Pancreas (tissue), 10 donors: ENCODE results near the gene ZBED2. TPM values are rescaled to one million over a fixed set of nuclear protein-coding genes. Genes with fewer than 3 reads are reported as not detected.
"Not testable (repeated sequence)": the region's sequence is repeated elsewhere in the genome, so short reads cannot be mapped to it uniquely, and the experiment has no call there.

Experiments
- ATAC-seq, 4 donors: fragments of 200-7000 bp; cut with Tn5 transposase; one replicate each; pipeline versions ENCODE4 v1.8.0 to v1.9.1; 2020; ENCODE audit warnings: mild to moderate bottlenecking in 4 of 4, moderate library complexity in 4 of 4
- DNase-seq, 6 donors: peaks; one replicate each; pipeline ENCODE4 v3.0.0-alpha.2; 2020
- FAIRE-seq: peaks from 2 replicates; lab custom pipeline; 2012; peaks lifted over from hg19 to GRCh38; lab: Jason Lieb, UNC
- H3K27ac ChIP-seq, 4 donors: fragments of 200-600 bp; sonication (generic); 1 replicate in 3 of 4; 2 replicates in 1 of 4; pipeline versions ENCODE4 v1.5.0 to v1.8.0; 2020
- H3K27me3 ChIP-seq, 4 donors: fragments of 200-600 bp; one replicate each; pipeline ENCODE4 v1.8.0; 2021
- H3K36me3 ChIP-seq, 3 donors: fragments of 200-600 bp; sonication (generic) in 1 of 3; one replicate each; pipeline versions ENCODE4 v1.5.0 to v1.8.0; 2020 to 2021
- H3K4me1 ChIP-seq, 3 donors: fragments of 200-600 bp; one replicate each; pipeline ENCODE4 v1.8.0; 2021
- H3K4me3 ChIP-seq, 4 donors: fragments of 200-600 bp; sonication (generic) in 2 of 4; one replicate each; pipeline versions ENCODE4 v1.5.0 to v1.8.0; 2020 to 2021
- H3K9me3 ChIP-seq, 4 donors: fragments of 200-600 bp; one replicate each; pipeline ENCODE4 v1.8.0; 2021
- CTCF ChIP-seq, 4 donors: fragments of 200-600 bp; sonication (generic) in 3 of 4; IDR thresholded peaks; one replicate each; pipeline versions ENCODE4 v1.5.0 to v1.8.0; 2021; ENCODE audit warnings: antibody characterized with exemption in 4 of 4
- WGBS, 2 donors: extraction: QIAGEN DNeasy Blood & Tissue Kit; methylation state at CpG; one replicate each; pipeline ENCODE4 v1.1.7; 2013; 5-methylcytosine and 5-hydroxymethylcytosine counted together
- intact Hi-C, 3 donors: fragments of 100-400 bp; cut with DNase I; formaldehyde crosslinking; loops; one replicate each; pipeline versions ENCODE4 v1.11.1 to v1.14.2; 2022
- polyA plus RNA-seq, 2 donors: library from polyadenylated mRNA; stranded (reverse); fragments of 200-250 nt; gene quantifications; one replicate each; pipeline ENCODE4 v1.2.3, GENCODE V29; 2013
- total RNA-seq, 6 donors: library from RNA; stranded (reverse); fragmentation: NEBNext Ultra II Directional in 4 of 6; extraction: Animal tissue kit (Norgen Biotek cat#: 25700) in 4 of 6; gene quantifications; one replicate each; pipeline versions ENCODE4 v1.2.1 to v1.2.4, GENCODE V29; 2021 to 2023
- donor health status: healthy with polysubstance abuse.
- donor health status: DM: no; HTN: no; CAD: no; lungs with moderate emphysema.
- donor health status: DM: no; HTN: no; CAD: no.
- donor health status: control.
- donor health status: control.
- donor health status: Bipolar disorder and iron deficiency.
- donor health status: DM: yes; HTN: yes; CAD: no.
- donor health status: DM: no; HTN: no; CAD: no.
- donor health status: DM: no; HTN: no; CAD: no.
- donor health status: DM: yes; HTN: yes; CAD: no.

ZBED2 gene
- total and polyA plus RNA-seq, 8 donors, result 0.02 to 0.22 TPM; not detected in 6

GRCh38 chr3:111571282-111571681 is 23.9 kb downstream of the ZBED2 start:
- DNase-seq (no peak), FAIRE-seq (no peak), ATAC-seq (no peak)
- 67 to 77% methylated on average over 1 of the region's 1 CpG for WGBS, 2 donors
- Histone ChIP-seq H3K27ac (no peak overlapping the region), H3K4me3 (no peak overlapping the region), H3K36me3 (no peaks in the 10 kb centered on the region), H3K9me3 (no peaks in the 10 kb centered on the region), H3K27me3 (no peaks in the 10 kb centered on the region), H3K4me1 (no peaks in the 10 kb centered on the region)
- intact Hi-C loops, result no loop called here
- TF ChIP-seq CTCF (IDR thresholded peaks at IDR 0.05), result no peak

GRCh38 chr3:111570404-111571030 is 24.6 kb downstream of the ZBED2 start:
- H3K4me3 ChIP-seq, result no peak overlapping the region
- H3K27ac ChIP-seq, result no peak overlapping the region
- no peaks in the 10 kb centered on the region for H3K27me3 ChIP-seq
- H3K4me1 ChIP-seq, result no peaks in the 10 kb centered on the region
- no peaks in the 10 kb centered on the region for H3K36me3 ChIP-seq
- intact Hi-C loops, result no loop called here
- no peak for ATAC-seq
- no peak for DNase-seq
- 79 to 83% methylated on average over 12 of the region's 12 CpGs for WGBS, 2 donors
- no peak for TF ChIP-seq CTCF (IDR thresholded peaks at IDR 0.05)
- no peak for FAIRE-seq
- no peaks in the 10 kb centered on the region for H3K9me3 ChIP-seq

GRCh38 chr3:111568911-111569310 is 26.2 kb downstream of the ZBED2 start:
- no peak for TF ChIP-seq CTCF (IDR thresholded peaks at IDR 0.05)
- ATAC-seq (no peak), FAIRE-seq (no peak)

GRCh38 chr3:111568355-111568754 is 26.8 kb downstream of the ZBED2 start:
- Histone ChIP-seq H3K36me3 (no peaks in the 10 kb centered on the region), H3K27me3 (no peaks in the 10 kb centered on the region), H3K9me3 (no peaks in the 10 kb centered on the region), H3K4me1 (no peaks in the 10 kb centered on the region), H3K4me3 (no peak overlapping the region), H3K27ac (no peak overlapping the region)
- ATAC-seq (no peak), FAIRE-seq (no peak), DNase-seq (no peak)
- intact Hi-C loops, result no loop called here
- 64 to 71% methylated on average over 2 of the region's 2 CpGs for WGBS, 2 donors
- TF ChIP-seq CTCF (IDR thresholded peaks at IDR 0.05), result no peak

More at GRCh38 chr3:111568911-111569310, 26.2 kb downstream of the ZBED2 start:
- no peak overlapping the region for H3K4me3 ChIP-seq
- intact Hi-C loops, result no loop called here
- no peak for DNase-seq
- no peaks in the 10 kb centered on the region for H3K36me3 ChIP-seq
- no peaks in the 10 kb centered on the region for H3K27me3 ChIP-seq
- no peak overlapping the region for H3K27ac ChIP-seq
- H3K9me3 ChIP-seq, result no peaks in the 10 kb centered on the region
- H3K4me1 ChIP-seq, result no peaks in the 10 kb centered on the region

- no peak for FAIRE-seq
- Histone ChIP-seq H3K36me3 (no peaks in the 10 kb centered on the region), H3K27me3 (no peaks in the 10 kb centered on the region), H3K9me3 (no peaks in the 10 kb centered on the region), H3K4me1 (no peaks in the 10 kb centered on the region), H3K4me3 (no peak overlapping the region), H3K27ac (no peak overlapping the region)
- intact Hi-C loops, result no loop called here
- no peak for ATAC-seq
- 64 to 75% methylated on average over 2 of the region's 2 CpGs for WGBS, 2 donors
- no peak for DNase-seq
- TF ChIP-seq CTCF (IDR thresholded peaks at IDR 0.05), result no peak
These were observed 28.3 kb downstream of the ZBED2 start for GRCh38 chr3:111566844-111567243.

- FAIRE-seq, DNase-seq, H3K9me3 ChIP-seq, H3K4me3 ChIP-seq, H3K27ac ChIP-seq, ATAC-seq, H3K27me3 ChIP-seq, H3K36me3 ChIP-seq, H3K4me1 ChIP-seq, intact Hi-C loops: not testable (repeated sequence)
- 83 to 94% methylated on average over 15 to 17 of the region's 25 CpGs for WGBS, 2 donors
These were observed 33.2 kb downstream of the ZBED2 start for GRCh38 chr3:111561902-111562301.
